PFSK-1 (cell line): ENCODE results near the gene UVRAG.

Source experiments
- FOXP2 ChIP-seq: optimal IDR thresholded peaks from 2 replicates; pipeline ENCODE3; 2011; ENCODE audit warnings: borderline replicate concordance, control low read depth, inconsistent platforms; ENCODE audit not compliant: insufficient read depth; ENCODE audit errors: extremely low read length, extremely low read depth
- POLR2AphosphoS5 ChIP-seq: IDR thresholded peaks from 2 replicates; pipeline ENCODE4 v1.6.1; 2012; ENCODE audit warnings: low read depth, mild to moderate bottlenecking, control low read depth, low read length, moderate library complexity
- SIN3A ChIP-seq: IDR thresholded peaks from 2 replicates; pipeline ENCODE4 v1.6.1; 2012; ENCODE audit warnings: mild to moderate bottlenecking, low read length, moderate library complexity, borderline replicate concordance; ENCODE audit not compliant: insufficient read depth
- TAF1 ChIP-seq: IDR thresholded peaks from 2 replicates; pipeline ENCODE4 v1.6.1; 2012; ENCODE audit warnings: low read length, control low read depth, borderline replicate concordance; ENCODE audit not compliant: insufficient read depth
- TF ChIP-seq, protein P1 (sequence below), 2 experiments: IDR thresholded peaks; 2 replicates each; pipeline versions ENCODE4 v1.6.1 to v1.8.0; 2011 to 2012; ENCODE audit warnings: low read depth in 2 of 2, low read length in 2 of 2, control low read depth in 1 of 2, inconsistent platforms in 1 of 2, mild to moderate bottlenecking in 1 of 2, moderate library complexity in 1 of 2; ENCODE audit not compliant: insufficient read depth in 1 of 2

Gene UVRAG

DNA sequence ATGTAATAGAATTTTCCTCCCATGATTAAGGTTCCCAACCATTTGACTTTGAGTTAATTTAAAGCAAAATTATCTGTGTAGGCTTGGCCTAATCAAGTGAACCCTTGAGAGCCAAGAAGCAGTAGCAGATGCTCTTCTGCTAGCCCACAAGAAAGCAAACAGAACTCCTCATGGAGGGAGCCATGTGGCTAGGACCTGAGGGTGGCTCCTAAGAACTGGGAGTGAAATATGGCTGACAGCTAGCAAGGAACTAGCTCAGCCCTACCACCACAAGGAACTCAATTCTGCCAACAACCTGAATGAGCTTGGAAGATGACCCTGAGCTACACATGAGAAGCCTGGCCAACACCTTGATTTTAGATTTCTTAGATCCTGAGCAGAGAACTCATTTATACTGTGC is 223.6 kb downstream of the UVRAG start:
- no peak for TF ChIP-seq POLR2AphosphoS5
- no peak for TF ChIP-seq TAF1
- TF ChIP-seq SIN3A: no peak
- no peak for TF ChIP-seq FOXP2
- TF ChIP-seq, protein P1, sequence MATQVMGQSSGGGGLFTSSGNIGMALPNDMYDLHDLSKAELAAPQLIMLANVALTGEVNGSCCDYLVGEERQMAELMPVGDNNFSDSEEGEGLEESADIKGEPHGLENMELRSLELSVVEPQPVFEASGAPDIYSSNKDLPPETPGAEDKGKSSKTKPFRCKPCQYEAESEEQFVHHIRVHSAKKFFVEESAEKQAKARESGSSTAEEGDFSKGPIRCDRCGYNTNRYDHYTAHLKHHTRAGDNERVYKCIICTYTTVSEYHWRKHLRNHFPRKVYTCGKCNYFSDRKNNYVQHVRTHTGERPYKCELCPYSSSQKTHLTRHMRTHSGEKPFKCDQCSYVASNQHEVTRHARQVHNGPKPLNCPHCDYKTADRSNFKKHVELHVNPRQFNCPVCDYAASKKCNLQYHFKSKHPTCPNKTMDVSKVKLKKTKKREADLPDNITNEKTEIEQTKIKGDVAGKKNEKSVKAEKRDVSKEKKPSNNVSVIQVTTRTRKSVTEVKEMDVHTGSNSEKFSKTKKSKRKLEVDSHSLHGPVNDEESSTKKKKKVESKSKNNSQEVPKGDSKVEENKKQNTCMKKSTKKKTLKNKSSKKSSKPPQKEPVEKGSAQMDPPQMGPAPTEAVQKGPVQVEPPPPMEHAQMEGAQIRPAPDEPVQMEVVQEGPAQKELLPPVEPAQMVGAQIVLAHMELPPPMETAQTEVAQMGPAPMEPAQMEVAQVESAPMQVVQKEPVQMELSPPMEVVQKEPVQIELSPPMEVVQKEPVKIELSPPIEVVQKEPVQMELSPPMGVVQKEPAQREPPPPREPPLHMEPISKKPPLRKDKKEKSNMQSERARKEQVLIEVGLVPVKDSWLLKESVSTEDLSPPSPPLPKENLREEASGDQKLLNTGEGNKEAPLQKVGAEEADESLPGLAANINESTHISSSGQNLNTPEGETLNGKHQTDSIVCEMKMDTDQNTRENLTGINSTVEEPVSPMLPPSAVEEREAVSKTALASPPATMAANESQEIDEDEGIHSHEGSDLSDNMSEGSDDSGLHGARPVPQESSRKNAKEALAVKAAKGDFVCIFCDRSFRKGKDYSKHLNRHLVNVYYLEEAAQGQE (IDR thresholded peaks at IDR 0.05; ENCODE audit: insufficient read depth in 1 of 2, low read depth in 2 of 2, low read length in 2 of 2): no peak

DNA sequence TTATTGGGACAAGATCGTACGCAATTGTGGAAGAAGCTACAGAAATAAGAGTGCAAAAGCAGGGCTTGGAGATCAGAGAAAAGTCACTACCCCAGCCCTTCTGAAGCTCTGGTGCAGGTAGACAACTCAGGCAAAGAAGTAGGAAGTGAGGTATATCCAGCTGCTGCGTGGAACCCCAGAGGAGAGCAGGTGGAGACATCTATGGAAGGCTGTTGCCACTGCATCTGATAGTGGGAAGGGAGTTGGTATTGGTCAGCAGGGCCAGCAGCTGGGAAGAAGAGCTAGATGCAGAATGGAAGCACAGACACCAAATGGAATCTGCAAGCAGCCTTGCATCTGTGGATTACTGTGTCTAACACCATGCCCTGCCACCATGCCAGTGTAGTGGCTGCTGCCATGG is 226.2 kb downstream of the UVRAG start:
- TF ChIP-seq TAF1: no peak
- no peak for TF ChIP-seq POLR2AphosphoS5
- no peak for TF ChIP-seq SIN3A
- TF ChIP-seq, protein P1 (IDR thresholded peaks at IDR 0.05; ENCODE audit: insufficient read depth in 1 of 2, low read depth in 2 of 2, low read length in 2 of 2): no peak
- no peak for TF ChIP-seq FOXP2

DNA sequence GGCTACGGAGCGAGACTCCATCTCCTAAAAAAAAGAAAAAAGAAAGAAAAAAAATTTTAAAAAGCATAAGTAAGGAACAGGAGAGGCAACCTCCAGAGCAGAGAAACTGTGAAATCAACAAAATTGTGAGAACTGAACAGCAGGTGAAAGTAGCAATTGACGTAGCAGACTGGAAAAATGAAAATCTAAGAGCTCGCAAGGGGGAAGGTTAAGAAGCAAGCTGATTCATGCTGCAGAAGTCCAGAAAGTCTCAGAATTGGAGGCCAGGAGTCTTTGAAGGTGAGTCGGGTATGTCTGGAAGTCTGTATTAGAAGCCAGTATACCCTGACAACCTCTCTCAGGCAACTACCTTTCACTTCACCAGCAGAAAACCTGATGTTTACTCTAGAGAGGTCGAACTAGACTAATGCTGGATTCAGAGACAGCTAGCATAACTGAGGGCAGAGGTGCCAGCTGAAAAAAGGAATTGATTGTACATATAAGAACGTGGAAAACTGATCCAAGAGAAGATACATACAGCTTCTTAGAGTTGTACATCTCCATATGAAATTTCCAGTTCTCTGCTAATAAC is 229.8 kb downstream of the UVRAG start:
- TF ChIP-seq TAF1 (no peak), POLR2AphosphoS5 (no peak), SIN3A (no peak), FOXP2 (no peak)
- TF ChIP-seq, protein P1 (IDR thresholded peaks at IDR 0.05; ENCODE audit: insufficient read depth in 1 of 2, low read depth in 2 of 2, low read length in 2 of 2): no peak

DNA sequence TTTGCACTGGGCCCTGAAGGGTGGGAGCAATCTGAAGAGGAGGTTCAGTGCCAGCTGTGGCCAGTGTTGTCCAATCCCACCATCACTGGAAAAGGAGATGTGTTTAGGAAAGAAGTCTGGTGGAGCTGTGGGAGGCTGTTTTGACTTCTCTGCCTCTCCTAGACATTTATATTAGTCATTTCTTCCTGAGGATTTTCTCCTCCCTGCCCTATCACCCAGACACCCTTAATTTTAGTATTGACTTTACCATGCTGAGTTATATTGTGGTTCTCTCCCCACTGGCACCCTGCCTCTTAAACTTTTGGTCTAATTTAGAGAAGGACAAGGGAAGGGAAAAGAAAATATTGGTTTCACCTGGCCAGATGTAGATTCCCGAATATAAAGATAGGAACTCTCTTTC is 232.2 kb downstream of the UVRAG start:
- TF ChIP-seq, protein P1 (IDR thresholded peaks at IDR 0.05; ENCODE audit: insufficient read depth in 1 of 2, low read depth in 2 of 2, low read length in 2 of 2): no peak
- TF ChIP-seq FOXP2 (no peak), SIN3A (no peak), POLR2AphosphoS5 (no peak), TAF1 (no peak)

DNA sequence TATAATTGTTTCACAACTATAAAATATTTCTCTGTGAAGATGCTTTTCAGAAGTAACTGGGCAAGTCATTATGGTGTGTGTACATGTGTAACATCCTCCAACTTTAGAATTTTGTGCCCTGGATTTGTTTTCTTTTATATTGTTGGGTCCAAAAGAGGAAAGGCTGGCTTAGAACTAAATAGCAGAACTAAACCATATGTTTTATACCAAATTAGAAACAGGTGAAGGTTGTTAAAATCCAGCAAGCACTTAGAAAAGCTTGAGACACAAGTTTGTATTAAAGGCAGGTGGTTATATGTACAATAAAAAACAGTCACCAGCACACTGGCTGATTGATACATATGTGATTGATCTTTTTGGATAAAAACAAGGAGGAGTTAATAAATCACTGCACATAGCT is 232.8 kb downstream of the UVRAG start:
- TF ChIP-seq POLR2AphosphoS5 (no peak), TAF1 (no peak), FOXP2 (no peak), SIN3A (no peak)
- TF ChIP-seq, protein P1 (IDR thresholded peaks at IDR 0.05; ENCODE audit: insufficient read depth in 1 of 2, low read depth in 2 of 2, low read length in 2 of 2): no peak
